GM21723 (cell line): ENCODE data around the gene TSC2.
"Not testable (repeated sequence)": the region's sequence is repeated elsewhere in the genome, so short reads cannot be mapped to it uniquely, and the experiment has no call there.

Experiments used
- ATAC-seq: cut with Tn5 transposase; IDR thresholded peaks from one replicate; pipeline ENCODE4 v1.9.1; 2021; ENCODE audit warnings: mild to moderate bottlenecking, moderate library complexity; ENCODE audit not compliant: unreplicated experiment

The TSC2 gene

DNA sequence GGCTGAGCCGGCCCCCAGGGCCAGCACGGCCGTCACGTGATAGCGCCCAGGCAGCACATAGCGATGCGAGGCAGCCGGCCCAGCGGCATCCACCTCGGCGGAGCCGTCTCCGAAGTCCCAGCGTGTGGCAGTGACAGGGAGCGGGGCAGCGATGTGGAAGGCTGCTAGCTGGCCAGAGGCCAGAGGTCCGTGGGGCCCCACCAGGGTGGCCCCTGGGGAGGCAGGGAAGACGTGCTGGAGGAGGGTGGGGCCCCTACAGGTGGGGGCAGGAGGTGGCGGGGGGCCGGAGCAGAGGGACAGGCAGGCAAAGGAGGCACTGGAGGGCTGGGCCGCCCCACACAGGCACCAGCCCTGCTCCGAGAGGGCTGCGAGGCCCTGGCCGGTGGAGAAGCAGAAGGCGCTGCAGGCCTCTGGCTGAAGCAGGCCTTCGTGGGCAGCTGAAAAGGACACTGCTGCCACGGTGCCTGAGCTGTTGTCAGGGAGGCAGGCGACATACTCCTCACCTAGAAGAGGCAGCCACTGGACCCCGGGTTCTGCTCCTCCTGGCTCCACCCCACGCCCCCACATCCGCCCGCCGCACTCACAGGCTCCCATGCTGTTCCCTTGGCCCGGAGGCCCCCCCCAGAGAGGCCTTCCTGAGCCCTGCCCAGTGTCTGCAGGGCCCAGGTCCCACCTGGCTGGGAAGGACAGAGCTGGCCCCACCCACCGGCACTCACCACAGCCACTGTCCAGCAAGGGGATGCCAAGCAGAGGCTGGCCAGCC lies 70.4 kb downstream of the TSC2 start:
- ATAC-seq: not testable (repeated sequence)

DNA sequence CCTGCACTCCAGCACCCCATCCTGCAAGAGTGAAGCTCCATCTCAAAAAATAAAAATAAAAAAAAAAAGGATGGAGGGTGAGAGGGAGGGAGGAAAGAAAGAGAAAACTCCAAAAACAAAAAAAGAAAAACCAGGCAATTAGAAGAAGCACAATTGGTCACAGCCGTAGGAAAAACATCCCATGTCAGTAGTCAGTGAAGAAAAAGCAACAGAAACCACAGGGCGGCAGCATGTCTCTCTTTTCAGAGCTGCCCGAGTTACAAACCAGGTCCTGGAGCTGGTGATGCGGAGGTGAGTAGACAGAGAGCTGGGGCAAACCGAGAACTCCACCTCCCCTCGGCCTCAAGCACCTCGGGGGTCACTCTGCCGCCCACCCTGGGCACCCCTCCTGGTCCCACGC lies 73.5 kb downstream of the TSC2 start:
- ATAC-seq: not testable (repeated sequence)

DNA sequence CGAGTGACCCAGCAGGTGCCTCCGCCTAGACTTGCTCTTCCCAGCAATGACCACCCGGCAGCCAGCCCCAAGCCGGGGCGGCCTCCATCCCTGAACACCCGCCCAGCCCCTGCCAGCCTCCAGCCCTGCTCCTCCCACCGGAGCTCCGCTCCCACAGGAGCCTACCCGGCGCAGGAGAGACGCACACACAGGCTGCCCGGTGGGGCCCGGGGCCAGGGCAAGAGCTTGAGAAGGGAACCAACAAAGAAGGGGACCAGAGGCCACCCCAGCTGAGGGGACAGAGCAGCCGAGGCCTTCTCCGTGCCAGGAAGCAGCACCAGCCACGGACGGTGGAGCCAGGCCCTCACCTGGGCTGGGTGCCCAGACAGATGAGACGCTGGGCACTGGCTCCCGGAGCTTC lies 74.1 kb downstream of the TSC2 start:
- no peak for ATAC-seq

DNA sequence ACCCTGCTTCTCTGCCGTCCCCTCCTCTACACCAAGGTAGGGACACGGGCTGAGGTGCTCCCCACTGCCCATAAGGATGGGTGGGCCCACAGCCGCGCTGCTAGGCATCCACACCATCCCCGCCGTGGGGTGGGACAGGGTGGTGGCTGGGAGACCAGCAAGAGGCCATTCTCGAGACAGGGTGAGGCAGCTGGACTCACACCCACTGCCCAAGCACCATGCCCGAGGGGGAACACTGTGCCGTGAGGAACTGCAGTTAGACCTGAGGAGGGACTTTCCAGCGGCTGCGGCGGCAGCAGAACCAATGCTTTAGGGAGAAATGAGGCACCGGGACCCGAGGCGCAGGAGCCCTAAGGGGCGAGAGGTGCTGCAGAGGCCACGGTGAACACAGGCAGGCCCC lies 74.6 kb downstream of the TSC2 start:
- ATAC-seq: no peak

DNA sequence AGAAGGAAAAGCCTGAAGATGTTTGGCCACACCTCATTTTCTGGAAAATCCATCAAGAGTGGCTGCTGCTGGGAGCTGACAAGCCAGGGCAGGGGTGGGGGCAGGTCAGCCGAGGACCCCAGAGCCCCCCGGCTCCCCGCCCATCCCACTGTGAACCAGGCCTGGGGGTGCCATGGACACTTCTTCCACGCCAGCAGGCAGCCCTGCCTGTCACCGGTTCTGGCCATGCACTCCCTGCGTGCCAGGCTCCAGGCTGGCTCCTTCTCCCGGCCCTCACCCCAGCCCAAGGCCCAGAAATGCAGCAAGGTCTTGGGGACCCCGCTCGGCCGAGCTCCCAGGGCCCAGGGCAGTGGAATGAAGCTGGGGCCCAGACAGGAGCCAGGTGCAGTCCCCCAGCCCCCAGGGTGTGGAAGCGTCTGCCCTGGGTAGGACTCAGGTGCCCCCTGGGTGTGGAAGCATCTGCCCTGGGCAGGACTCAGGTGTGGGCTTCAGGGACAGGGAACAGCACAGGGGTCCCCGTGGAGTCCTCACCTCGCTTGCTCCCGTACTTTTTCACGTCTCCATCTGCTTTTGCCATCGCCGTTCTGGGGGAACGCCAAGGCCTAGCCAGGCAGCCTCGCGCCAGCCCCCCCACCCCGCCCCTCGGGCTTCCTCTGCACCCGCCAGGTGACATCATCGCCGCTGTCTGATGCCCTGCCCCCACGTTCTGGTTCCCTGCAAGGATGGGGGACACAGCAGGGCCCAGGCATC lies 75.3 kb downstream of the TSC2 start:
- not testable (repeated sequence) for ATAC-seq

DNA sequence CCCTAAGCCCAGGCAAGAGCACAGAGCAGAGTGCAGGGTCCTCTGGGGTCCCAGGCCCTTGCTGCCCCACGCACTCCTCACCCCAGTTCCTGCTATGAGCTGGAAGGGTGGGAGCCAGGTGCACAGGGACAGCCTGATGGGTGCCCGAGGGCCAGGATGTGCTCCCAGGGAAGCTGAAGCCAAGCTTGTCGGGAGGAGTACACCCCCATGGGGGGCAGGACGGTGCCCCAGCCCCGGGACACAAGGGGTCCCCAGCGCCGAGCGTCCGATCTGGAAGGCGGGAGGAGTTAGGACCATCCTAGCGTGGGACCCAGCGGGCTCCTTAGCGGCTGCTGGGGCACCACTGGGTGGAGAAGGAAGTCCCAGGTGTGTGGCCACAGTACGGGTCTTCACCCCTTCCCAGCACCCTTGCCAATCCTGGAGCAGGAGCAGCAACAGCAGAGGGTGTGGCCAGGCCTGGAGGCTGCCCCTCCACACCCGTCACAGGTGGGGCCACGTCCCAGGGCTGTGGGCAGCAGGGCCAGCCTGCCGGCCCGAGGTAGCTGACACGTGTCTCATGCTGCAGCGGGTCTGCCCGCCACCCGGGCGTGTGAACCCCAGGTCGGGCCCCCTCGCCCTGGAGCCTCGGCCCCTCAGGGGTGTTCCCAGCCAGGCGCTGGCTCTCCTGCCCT lies 76.1 kb downstream of the TSC2 start:
- ATAC-seq: not testable (repeated sequence)

DNA sequence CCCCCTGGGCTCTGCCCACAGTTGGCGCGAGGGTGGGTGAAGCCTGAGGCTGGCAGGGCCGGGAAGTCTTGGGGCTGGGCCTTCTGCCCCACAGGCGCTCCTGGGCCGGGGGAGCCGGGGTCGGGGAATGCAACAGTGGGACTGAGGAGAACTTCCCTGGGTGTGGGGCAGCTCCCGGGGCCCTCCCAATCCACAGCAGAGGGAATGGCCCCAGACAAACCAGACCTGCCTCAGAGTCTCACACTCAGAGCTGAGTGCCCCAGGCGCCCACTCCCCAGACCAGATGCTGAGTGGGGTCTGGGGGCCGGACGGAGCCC lies 76.5 kb downstream of the TSC2 start:
- ATAC-seq: not testable (repeated sequence)

DNA sequence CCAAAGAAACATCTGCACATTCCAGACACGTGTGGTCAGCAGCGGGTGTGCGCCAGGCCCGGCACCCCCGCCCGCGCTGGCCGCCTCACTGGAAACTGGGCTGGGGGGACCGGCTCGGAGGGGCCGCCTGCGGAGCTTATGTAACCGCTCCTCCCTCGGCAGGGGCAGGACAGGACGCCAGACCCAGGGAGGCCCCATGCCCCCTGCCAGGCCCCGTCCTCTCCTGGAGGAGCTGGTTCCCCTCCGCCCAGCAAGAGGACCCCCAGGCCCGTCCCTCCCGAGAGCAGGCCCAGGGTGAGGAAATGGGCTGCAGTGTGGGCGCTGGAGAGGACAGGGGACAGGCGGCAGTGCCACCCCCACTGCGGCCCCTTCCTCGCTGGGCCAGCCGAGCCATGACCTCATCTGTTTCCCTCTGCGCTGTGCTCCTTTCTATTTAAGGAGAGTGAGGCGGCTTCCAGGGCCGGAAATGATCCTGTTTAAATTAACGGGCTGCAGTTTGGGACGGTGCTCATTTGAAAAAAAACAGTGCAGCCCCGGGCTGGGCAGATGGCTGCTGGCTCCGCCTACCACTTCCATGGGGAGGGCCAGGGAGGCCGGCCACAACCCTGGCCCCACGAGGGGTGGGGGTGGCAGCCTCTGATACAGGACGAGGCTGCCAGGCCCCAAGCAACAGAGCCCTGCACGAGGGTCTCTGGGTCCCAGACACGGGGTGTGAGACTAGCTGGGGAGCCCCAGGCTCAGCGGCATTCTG lies 77.1 kb downstream of the TSC2 start:
- not testable (repeated sequence) for ATAC-seq

DNA sequence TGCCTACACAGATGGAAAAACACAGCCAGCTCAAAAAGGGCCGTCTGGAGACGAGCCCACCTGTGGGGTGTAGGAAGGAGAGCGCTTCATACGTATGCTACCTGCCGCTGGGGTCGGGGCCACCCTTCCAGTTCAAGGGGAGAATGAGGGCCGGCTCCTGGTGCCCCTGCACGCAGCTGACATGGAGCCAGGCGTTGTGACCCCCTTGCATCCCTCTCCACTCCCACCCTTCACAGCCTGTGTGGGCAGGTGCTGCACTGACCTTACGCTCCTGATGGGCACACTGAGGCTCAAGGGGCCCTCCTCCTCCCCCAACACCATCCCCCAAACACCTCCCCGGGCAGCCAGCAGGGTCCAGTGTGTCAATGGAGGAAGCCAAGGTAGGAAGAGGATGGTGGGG lies 77.8 kb downstream of the TSC2 start:
- not testable (repeated sequence) for ATAC-seq

DNA sequence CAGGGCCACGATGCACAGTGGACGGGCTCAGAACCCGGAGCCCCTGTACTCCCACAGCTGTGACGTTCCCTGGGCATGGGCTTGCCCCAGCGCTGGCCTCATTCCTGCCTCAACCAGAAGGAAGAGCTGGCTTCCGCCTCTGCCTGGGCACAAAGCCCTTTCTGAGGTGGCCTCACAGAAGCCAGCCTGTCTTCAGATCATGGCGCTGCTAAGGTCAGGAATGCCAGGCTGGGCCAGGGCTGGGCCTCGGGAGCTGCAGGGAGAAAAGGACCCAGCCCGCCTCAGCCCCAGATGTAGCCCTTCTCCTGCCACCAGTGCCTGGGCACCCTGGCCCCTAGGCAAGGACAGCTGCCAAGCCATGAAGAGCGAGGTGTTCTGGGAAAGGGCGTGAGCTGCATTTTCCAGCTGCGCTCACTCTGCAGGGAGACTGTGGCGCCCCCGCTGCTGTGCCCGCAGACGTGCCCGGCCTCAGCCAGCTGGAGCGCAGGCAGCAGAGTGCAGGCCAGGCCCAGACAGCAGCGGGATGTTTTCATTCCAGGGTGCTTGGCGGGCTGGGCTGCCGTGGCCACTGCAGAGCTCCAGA lies 78.5 kb downstream of the TSC2 start:
- ATAC-seq: not testable (repeated sequence)

DNA sequence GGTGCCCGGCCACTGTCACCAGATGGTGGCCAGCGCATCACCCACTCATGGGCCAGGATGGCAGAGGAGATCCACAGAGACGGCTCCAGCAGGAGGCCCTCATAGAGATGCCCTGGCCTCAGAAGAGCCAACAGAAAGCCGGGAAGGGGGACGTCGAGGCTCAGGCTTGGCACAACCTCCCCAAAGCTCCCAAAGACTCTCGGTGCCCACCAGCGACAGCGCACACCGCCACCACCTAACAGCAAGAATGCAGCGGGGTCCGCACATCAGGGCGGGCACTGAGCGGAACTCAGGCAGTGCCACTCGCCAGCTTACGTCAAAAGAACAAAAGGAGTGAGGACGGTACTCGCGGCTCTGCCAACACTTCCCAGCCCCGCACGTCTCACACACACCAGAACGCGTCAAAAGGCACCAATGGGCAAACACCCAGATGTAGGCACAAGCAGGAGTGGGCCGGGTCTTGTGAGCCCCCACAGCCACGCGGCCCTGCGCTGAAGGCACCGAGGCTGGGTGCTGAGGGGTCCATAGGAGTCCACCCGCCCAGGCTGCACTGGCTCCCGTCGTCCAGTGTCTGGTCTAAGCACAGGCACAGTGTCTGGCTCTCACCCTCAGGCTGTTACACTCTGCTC lies 79.3 kb downstream of the TSC2 start:
- not testable (repeated sequence) for ATAC-seq

DNA sequence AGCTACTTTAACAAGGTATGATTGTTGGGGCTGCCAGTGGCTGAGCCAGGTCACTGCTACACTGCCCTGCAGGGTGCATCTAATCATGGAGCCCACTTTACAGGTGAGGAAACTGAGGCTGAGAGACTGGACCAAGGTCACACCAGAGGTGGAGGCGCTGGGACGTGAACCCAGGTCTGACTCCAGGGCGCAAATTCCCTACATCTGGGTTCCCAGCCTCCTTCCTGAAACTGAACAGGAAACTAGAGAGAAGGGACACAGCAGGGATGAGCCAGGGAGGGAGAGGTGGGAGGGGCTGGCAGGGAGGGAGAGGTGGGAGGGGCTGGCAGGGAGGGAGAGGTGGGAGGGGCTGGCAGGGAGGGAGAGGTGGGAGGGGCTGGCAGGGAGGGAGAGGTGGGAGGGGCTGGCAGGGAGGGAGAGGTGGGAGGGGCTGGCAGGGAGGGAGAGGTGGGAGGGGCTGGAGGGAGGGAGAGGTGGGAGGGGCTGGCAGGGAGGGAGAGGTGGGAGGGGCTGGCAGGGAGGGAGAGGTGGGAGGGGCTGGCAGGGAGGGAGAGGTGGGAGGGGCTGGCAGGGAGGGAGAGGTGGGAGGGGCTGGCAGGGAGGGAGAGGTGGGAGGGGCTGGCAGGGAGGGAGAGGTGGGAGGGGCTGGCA lies 80.0 kb downstream of the TSC2 start:
- not testable (repeated sequence) for ATAC-seq

DNA sequence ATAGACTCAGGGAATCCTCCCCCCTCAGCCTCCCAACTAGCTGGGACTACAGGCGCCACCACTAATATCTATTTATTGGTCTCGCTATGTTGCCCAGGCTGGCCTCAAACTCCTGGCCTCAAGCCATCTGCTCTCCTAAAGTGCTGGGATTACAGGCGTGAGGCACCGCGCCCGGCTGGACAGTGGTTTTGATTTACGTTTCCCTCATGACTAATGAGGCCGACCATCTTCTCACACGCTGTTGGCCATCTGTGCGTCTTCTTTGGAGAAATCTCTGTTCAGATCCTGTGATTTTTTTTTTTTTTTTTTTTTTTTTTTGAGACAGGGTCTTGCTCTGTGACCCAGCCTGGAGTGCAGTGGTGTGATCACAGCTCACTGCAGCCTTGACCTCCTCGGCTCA lies 81.5 kb downstream of the TSC2 start:
- not testable (repeated sequence) for ATAC-seq

DNA sequence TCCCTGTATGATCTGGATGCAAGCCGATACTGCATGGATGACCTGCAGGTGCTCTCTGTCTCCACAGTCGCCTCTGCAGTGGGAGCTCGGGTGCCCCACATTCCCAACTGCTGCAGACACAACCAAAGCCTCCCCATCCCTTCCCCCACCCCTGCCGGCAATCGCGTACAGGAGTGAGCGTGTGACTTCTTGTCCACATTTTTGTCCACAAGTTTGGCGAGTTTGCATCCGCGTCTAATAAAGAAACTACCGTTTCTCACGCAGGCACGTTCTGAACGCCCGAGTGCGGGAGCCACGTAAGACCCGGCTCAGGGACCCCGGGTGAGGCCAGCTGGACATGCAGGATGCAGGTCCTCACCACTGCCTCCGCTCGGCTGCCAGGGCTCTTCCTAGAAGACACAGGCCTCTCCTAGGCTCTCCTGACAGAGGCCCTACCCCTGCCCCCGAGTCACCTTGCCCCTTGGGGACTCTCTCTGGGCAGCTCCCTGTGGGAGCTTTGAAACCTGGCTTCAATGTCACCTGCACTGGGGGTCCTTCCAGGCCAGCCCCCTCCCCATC lies 82.2 kb downstream of the TSC2 start:
- ATAC-seq: not testable (repeated sequence)

DNA sequence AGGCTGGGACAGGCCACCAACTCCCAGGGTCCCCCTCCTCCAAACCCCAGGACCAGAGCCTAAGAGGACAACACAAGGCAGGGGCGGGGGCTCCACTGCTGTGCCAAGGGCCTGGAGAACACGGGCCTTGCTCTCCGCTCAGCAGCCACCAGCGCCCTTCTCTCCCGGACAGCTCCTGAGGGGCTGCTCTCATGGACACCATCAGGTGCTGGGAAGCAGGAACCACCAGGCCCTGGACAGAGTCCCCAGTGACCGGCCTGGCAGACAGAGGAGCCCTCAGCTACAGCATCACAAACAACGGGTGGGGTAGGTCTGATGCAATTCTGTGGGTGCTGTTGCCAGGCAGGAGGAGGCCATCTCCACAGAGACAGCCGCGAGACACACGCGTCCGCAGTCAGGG lies 86.0 kb downstream of the TSC2 start:
- ATAC-seq: not testable (repeated sequence)

DNA sequence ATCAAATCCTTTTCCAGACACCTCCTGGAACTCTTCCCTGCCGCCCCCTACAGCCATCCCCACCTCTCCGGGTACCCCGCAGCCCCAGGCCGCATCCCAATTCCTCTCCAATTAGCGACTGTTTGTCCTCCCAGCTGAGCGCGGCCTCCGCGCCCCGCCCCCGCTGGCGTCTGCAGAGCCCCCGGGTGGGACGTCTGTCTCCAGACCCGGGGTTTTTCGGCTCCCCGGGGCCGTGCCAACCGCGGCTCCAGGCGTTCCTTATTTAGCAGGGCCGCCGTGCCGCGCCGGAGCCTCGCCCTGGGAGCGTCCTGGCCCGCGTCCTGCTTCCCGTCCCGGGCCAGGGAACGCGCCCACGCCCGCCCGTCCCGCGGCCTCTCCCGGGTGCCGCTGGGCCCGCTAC lies 87.3 kb downstream of the TSC2 start:
- ATAC-seq: not testable (repeated sequence)

DNA sequence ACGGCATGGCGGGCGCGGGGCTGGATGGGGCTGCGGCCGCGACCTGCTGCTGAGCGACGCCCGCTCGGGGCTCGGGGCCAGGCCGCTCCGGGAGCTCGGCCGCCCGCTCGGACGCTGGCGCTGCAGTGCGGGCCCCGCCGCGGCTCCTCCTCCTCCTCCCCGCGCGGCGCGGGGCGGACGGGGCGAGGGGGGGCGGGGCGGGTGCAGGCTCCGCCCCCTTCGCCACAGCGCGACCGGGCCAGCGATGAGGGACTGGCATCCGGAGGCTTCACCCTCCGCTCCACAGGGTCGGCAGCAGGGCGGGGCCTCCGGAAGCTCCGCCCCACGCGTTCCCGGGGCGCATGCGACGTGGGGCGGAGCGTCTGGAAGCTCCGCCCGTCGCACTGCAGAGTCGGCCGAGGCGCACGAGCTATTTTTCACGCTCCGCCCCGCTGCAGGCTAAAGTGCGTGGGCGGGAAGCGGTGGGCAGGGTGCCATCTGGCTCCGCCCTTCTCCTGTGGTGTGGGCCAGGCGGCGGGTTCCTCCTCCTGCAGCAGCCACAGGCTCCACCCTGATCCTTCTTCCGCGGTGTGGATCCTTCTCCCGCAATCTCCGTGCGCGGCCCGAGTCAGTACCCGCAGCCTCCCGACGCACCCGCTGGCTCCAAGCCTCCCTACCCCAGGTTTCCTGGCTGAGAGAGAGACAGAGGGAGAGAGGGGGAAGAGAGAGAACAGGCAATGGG lies 88.1 kb downstream of the TSC2 start, which contains the start of gene PKD1:
PKD1 (minus strand) TSS at position 129 of the 721 bp plus-strand sequence. CDS start 209 bp downstream, outside the sequence.
- ATAC-seq: not testable (repeated sequence)
